HG03460 (cell line): ENCODE results near the gene LLGL2.
"Not testable (repeated sequence)": the region's sequence is repeated elsewhere in the genome, so short reads cannot be mapped to it uniquely, and the experiment has no call there.

Experiments used
- ATAC-seq: cut with Tn5 transposase; IDR thresholded peaks from one replicate; pipeline ENCODE4 v1.9.1; 2021; ENCODE audit not compliant: unreplicated experiment

LLGL2 gene

DNA sequence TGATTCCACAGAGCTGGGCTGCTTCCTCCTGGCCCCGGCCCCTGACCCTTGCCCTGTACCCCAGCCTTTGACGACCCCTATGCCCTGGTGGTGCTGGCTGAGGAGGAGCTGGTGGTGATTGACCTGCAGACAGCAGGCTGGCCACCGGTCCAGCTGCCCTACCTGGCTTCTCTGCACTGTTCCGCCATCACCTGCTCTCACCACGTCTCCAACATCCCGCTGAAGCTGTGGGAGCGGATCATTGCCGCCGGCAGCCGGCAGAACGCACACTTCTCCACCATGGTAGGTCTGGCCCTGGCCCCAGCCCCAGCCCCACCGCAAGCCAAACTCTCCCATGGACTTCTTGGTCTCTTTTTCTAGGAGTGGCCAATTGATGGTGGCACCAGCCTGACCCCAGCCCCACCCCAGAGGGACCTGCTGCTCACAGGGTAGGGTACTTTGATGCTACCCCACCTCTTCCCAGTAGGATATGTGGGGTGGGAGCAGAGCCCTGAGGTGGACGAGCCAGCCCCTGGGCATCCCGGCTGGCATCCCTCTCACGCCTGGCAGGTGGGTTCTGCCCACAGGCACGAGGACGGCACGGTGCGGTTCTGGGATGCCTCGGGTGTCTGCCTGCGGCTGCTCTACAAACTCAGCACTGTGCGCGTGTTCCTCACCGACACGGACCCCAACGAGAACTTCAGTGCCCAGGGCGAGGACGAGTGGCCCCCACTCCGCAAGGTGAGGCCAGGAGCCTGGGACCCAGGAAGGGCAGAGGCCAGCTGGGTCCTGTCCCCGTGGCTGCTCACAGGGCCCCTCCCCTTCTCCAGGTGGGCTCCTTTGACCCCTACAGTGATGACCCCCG is 43.1 kb downstream of the LLGL2 start:
- ATAC-seq, result no peak

DNA sequence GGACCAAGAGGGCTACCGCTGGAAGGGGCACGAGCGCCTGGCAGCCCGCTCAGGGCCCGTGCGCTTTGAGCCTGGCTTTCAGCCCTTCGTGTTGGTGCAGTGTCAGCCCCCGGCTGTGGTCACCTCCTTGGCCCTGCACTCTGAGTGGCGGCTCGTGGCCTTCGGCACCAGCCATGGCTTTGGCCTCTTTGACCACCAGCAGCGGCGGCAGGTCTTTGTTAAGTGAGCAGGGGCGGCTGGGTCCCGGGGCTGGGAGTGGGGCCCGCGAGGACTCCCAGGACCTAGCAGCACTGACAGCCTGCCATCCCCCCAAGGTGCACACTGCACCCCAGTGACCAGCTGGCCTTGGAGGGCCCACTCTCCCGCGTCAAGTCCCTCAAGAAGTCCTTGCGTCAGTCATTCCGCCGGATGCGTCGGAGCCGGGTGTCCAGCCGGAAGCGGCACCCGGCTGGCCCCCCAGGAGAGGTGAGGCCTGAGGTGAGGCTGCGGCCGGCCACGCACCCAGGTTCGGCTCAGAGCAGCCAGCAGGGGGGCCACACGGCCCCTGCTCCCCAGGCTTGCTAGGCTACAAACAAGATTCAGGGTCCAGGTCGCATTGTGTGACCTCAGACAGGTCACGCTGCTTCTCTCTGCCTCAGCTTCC is 44.7 kb downstream of the LLGL2 start:
- no peak for ATAC-seq

DNA sequence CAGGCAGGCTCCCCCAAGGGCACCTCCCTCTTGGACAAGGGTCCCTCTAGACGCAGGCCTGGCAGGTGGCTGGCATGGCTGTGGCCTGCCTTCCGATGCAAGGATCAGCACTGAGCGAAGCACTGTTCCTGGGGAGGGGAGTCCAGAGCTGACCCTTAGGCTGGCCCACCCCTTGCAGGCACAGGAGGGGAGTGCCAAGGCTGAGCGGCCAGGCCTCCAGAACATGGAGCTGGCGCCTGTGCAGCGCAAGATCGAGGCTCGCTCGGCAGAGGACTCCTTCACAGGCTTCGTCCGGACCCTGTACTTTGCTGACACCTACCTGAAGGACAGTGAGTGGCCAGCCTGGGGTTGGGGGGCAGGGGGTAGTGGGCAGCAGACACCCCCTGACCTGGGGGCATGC is 45.3 kb downstream of the LLGL2 start:
- no peak for ATAC-seq

DNA sequence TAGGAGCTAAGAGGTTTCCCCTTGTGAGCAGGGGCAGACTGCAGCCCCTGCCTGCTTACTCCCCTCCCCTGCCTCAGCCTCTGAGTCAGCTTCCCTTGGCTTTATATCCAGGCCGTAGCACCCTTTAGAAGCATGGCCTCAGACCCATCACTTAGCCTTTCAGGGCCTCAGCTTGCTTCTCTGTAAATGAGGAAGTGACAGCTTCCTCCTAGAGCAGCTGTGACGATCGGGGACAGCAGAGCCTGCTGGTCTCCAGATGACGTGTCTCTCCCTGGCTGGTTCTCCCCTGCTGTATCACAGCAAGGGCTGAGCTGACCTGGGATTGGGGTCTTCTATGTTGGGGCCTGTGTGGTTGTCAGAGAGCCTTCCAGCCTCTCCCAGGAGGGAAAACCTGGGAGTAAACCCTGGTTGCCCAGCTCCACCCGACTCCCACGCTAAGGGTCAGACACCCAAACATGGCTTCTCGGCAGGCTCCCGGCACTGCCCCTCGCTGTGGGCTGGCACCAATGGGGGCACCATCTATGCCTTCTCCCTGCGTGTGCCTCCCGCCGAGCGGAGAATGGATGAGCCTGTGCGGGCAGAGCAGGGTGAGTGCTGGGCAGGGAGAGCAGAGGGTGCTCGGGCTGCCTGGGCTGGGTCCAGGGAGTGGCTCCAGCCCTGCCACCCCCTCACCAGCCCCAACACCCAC is 45.8 kb downstream of the LLGL2 start:
- peak; percentile 69 for ATAC-seq

DNA sequence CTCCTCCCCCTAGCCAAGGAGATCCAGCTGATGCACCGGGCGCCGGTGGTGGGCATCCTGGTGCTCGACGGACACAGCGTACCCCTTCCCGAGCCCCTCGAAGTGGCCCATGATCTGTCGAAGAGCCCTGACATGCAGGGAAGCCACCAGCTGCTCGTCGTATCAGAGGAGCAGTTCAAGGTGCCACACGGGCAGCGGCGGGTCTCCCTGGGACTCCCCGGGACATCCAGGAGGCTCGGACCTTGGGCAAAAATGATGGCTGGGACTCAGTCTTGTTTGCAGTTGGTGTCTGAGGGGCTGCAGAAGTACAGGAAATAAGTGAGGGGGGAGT is 46.4 kb downstream of the LLGL2 start:
- ATAC-seq, result no peak

DNA sequence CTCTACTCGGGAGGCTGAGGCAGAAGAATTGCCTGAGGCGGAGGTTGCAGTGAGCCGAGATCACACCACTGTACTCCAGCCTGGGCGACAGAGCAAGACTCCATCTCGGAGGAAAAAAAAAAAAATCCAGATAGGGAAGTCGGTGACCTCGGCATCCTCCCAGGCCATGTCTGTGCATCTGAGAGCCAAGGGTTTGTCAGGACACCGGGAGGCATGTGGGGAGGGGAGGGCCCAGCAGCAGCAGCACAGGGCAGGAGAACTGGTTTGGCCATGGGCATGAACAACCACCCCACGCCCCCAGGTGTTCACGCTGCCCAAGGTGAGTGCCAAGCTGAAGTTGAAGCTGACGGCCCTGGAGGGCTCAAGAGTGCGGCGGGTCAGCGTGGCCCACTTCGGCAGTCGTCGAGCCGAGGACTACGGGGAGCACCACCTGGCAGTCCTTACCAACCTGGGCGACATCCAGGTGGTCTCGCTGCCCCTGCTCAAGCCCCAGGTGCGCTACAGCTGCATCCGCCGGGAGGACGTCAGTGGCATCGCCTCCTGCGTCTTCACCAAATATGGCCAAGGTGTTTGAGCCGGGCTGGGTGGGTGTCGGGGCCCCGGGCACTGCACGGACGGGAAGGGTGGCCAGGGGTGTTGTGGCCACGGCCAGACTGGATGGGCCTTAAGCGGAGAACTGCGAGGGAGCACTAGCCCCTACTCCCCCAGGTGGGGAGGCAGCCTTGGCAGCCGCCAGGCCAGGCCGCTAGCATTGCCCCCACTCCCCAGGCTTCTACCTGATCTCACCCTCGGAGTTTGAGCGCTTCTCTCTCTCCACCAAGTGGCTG is 47.4 kb downstream of the LLGL2 start:
- no peak for ATAC-seq

DNA sequence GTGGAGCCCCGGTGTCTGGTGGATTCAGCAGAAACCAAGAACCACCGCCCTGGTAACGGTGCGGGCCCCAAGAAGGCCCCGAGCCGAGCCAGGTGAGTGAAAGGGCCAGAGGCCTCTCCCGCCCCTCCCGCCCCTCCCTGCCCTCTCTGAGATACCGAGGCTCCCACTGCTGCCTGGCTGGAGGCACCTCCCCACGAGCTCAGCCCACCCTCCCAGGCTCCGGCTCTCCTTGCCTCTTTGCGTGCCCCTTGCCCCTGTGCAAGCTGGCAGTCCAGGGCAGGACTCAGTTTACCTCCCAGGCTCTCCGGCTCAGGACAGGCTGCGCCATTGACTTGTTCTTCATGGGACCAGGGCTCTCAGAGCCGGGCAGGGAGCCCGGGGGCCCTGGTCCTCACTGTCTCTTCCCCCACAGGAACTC is 48.1 kb downstream of the LLGL2 start:
- ATAC-seq, result no peak

DNA sequence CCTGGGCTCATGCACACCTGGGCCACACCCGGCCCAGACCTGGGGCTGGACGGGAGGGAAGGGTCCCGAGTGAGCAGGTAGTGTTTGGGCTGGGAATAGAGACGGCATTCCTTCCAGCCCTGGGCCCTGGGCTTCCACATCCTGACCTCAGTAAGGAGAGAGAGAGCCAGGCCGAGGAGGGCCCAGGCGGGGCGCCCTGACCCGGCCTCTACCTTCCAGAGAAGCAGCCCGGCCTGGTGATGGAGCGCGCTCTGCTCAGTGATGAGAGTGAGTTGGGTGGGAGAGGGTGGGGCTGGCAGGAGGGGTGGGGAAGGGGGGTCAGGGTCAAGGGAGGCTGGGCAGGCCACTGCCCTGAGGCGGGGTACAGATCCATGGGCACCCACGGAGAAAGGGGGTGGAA is 48.5 kb downstream of the LLGL2 start:
- no peak for ATAC-seq

DNA sequence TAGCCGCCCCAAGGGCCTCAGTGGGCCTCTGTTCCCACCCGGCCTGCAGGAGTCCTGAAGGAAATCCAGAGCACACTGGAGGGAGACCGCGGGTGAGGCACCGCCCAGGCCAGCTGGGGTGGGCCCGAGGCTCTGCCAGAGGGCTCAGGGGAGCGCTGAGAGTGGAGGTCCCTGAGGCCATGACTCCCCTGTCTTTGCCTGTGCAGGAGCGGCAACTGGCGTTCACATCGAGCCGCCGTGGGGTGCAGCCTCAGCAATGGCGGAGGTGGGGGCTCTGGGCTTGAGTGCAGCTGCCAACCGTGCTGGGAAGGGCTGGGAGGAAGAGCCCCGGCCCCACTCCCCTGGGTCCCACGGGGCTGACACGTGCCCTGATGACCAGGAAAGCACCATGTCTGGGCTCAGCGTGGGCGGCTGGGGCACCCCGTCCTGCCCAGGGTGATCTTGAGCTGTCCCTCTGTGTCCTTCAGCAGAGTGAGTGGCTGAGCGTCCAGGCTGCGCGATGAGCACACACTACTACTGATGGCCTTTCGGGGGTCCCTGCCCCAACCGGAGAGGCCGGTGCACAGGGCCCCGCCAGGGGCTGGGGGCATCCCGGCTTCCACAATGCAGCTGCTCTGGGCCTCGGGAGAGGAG is 49.0 kb downstream of the LLGL2 start:
- ATAC-seq, result no peak

DNA sequence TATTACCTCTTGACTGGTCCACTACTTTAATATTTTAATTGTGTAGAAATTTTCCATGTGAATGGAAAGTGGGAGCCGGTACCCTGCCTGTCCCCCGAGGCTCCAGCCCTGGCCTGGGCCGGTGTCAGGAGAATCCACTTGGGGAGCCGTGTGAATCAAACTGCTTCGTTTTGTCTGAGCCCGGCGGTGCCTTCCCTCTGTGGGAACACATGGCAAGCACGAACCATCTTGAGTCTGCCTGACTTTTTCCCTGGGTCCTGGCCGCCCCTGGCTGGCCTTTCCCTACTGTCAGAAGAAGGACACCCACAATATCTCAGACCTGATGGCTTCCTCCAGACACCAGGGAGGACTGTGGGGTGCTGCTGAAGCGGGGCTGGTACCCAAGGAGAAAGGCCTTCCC is 49.7 kb downstream of the LLGL2 start:
- ATAC-seq, result no peak

DNA sequence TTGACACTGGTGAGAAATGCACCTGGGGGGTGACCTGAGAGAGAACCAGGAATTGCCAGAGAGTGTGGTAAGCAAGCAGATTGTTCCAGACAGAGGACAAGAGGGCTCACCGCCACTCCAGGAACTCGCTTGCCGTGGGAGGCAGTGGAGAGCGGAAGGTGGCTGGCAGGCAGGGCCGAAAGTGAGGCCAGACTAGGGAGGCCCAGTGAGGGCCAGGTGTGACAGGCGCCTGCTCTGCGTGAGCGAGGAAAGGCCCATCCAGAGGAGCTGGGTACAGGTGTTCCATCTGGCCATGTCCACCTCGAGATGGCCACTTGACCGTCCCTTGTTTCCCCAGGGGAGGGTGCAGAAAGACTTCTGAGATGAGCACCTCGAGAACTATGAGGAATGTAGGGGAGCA is 50.2 kb downstream of the LLGL2 start:
- no peak for ATAC-seq

DNA sequence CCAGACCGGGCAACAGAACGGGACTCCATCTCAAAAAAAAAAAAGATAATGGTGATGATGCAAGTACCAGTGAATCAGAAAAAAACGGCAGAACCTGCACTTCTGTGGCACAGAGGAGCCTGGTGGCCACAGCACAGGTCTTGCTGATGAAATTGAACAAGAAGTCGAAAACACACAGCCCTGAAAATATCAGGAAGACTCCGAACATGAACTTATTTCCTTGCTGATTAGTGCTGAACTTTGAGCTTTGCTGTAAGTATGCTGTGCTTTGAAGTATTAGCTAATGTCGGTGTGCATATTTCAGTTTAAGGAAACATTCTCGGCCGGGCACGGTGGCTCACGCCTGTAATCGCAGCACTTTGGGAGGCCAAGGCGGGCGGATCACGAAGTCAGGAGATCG is 51.2 kb downstream of the LLGL2 start:
- no peak for ATAC-seq

DNA sequence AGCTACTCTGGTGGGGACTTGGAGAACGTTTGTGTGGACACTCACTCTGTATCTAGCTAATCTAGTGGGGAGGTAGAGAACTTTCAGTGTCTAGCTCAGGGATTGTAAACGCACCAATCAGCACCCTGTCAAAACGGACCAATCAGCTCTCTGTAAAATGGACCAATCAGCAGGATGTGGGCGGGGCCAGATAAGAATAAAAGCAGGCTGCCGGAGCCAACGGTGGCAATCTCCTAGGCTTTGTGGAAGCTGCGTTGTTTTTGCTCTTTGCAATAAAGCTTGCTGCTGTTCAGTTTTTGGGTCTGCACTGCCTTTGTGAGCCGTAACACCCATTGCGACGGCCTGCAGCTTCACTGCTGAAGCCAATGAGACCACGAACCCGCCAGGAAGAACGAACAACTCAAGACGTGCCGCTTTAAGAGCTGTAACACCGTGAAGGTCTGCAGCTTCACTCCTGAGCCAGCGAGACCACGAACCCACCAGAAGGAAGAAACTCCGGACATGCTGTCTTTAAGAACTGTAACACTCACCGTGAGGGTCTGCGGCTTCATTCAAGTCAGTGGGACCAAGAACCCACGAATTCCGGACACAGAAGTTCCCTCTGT is 55.7 kb downstream of the LLGL2 start:
- ATAC-seq, result not testable (repeated sequence)

DNA sequence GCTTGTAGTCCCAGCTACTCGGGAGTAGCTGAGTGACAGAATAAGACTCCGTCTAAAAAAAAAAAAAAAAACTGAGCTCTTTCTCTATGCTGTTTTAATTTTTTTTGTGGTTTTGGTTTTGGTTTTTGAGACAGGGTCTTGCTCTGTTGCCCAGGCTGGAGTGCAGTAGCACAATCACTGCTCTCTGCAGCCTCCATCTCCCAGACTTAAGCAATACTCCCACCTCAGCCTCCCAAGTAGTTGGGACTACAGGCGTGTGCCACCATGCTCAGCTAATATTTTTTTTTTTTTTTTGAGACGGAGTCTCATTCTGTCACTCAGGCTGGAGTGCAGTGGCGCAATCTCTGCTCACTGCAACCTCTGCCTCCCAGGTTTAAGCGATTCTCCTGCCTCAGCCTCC is 57.7 kb downstream of the LLGL2 start:
- ATAC-seq, result not testable (repeated sequence)

DNA sequence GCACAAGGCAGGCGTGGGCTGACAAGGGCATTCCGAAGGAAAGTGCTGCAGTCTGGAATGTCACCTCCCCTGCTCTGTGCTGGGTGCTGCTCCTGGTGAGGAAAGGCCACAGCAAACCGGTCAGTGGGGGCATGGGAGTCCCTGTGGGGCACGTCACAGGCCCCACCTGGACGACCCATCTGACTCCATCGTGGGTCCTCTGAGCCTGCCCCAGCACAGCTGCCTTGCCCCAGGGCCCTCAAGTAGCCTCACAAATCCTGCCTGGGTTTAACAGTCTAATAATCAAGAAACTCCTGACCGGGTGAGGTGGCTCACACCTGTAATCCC is 59.3 kb downstream of the LLGL2 start:
- no peak for ATAC-seq

DNA sequence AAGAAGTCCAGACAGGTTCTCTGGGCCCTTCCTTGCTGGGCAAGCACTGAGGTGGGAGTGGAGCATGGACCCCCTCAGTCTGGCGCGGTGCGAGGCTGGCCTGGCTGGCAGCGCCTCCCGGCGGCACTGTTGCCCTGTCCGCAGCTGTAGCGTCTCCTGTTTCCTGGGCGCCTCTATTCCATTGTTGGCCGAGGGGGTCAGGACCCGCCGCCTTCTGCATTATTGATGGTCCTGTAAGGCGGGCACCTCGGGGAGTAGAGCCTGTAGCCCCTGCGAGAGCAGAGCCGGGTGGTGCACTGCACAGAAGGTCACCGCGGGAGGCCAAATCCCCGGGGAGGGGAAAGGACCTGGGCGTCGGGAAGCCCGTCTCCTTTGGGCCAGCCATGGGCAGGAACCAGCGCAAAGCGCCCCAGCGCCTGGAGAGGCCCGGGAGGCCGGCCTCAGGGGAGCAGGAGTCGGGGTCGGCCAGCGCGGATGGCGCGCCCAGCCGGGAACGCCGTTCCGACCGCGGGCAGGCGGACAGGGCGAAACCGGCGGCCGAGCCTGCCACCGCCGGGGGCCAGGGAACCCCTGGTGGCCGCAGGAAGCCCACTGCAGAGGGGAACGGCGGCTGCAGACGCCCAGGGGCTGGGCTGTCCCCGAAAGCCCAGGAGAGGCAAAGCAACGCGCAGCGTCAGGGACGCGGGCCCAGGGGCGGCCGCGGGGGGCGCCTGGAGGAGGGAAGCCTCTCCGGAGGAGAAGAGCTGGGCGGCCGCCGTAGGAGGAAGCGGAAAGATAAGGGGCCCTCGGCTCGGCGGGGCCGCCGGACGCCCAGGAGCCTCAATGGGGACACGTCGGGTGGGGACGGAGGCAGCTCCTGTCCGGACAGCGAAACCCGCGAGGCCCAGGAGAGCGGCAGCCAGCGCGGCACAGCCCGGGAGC is 62.4 kb downstream of the LLGL2 start, which contains the start of gene MYO15B:
Gene MYO15B (plus strand): TSS at position 126 of the 921 bp plus-strand sequence. CDS start 258 bp downstream, at position 384.
- no peak for ATAC-seq

DNA sequence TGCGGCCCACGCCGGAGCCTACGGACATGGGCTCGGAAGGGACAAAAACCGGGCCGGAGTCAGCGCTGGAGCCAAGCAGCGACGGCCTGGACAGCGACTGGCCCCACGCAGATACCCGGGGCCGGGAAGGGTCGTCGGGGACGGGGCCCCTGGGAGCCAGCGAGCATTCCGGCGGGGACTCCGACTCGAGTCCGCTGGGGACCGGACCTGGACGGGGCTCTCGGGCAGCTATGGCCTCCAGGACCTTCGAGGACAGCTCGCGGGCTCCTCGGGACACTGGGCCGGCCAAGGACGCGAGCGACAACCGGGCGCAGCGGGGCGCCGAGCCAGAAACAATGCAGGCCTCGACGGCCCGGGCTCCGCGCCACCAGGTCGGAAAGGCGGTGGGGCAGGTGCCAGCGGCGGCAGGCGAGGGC is 63.1 kb downstream of the LLGL2 start:
- ATAC-seq, result peak; percentile 14

DNA sequence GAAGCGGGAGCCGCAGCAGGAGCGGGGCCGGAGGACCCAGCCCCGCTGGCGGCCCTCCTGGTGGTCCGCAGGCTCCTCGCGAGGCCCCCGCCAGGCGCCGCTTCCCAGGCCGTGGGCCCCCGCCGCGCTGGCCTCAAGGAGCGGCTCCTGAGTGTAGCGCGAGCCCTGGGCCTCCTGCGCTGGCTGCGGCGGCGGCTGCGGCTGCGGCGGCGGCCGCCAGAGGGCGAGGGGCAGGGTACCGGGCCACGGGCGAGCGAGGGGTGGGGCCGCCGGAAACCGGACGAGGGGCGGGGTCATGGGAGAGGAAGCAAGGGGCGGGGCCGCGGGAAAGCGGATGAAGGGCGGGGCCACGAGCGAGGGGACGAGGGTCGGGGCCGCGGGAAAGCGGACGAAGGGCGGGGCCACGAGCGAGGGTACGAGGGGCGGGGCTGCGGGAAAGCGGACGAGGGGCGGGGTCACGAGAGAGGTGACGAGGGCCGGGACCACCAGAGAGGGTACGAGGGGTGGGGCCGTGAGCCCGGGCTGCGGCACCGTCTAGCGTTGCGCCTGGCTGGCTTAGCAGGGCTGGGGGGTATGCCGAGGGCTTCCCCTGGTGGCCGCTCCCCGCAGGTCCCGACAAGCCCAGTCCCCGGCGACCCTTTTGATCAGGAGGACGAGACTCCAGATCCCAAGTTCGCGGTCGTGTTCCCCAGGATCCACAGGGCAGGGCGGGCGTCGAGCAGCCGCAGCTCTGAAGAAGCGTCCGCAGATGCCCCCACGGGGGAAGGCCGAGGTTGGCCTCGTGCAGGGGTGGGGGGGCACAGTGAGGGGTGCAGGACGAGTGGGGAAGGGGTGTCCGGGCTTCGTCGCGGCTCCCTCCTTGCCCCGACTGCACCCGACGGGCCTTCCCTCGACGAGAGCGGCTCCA is 63.8 kb downstream of the LLGL2 start:
- ATAC-seq, result peak; percentile 83
